ENCODE measurements around the gene ZNHIT2.

ZNHIT2 gene

GRCh38 chr11:65067446-65067845 is 50.1 kb downstream of the ZNHIT2 start:
- no peak for DNase-seq

- DNase-seq = no peak
Measured at GRCh38 chr11:65066805-65067291, 50.7 kb downstream of the ZNHIT2 start.

Measured in NCI-H774 (cell line).